HCT116 (cell line): ENCODE results near the gene C11orf87. TPM values are rescaled to one million over a fixed set of nuclear protein-coding genes. Genes with fewer than 3 reads are reported as not detected.

ENCODE experiments used
- ATAC-seq: fragments of 200-7000 bp; cut with Tn5 transposase; 2 replicates; pipeline ENCODE4 v1.9.1; 2020; ENCODE audit warnings: mild to moderate bottlenecking, moderate library complexity
- BruUV-seq: library from RNA; stranded (reverse); fragments of 400-500 nt; replicated peaks from 2 replicates; lab custom pipeline; 2021; lab: Mats Ljungman, UMichigan
- CTCF ChIA-PET: fragments of 300-600 bp; sonication (Branson Sonifier 250); formaldehyde crosslinking; loops from one replicate; lab custom pipeline; 2021; ENCODE audit warnings: antibody characterized with exemption; lab: Charles Lee
- POLR2A ChIA-PET: fragments of 300-600, 350-600 bp; sonication (Branson Sonifier 250); formaldehyde crosslinking; loops from one replicate; lab custom pipeline; 2021; ENCODE audit warnings: antibody characterized with exemption; lab: Charles Lee
- RAD21 ChIA-PET, 2 experiments: fragments of 300-600 bp; sonication (Branson Sonifier 250); formaldehyde crosslinking; loops; one replicate each; lab custom pipeline; 2023; ENCODE audit warnings: low total read pairs in 2 of 2; ENCODE audit not compliant: uncharacterized antibody in 2 of 2, unreplicated experiment in 2 of 2, low non-redundant PET in 1 of 2; lab: Charles Lee
- DNase-seq: peaks from one replicate; pipeline ENCODE4 v3.0.0-alpha.2; 2010; ENCODE audit warnings: low read depth, low spot score
- H2AFZ ChIP-seq: fragments of 200-600 bp; shearing (Covaris generic), sonication (generic); 2 replicates; pipeline ENCODE4 v1.6.1; 2017; ENCODE audit warnings: low read depth, mixed run types, mixed read lengths, antibody characterized with exemption, low read length; ENCODE audit not compliant: poor library complexity, severe bottlenecking
- H3K27ac ChIP-seq: 2 replicates; pipeline ENCODE4 v1.5.1; 2012; ENCODE audit warnings: low read depth, low read length
- H3K27me3 ChIP-seq: fragments of 200-600 bp; sonication (generic); 2 replicates; pipeline ENCODE4 v1.6.1; 2016; ENCODE audit warnings: mixed run types, low read length, mixed read lengths; ENCODE audit not compliant: insufficient read depth
- H3K36me3 ChIP-seq, 2 experiments: fragments of 200-500 bp in 1 of 2; fragments of 200-600 bp in 1 of 2; sonication (Bioruptor generic) in 1 of 2; sonication (generic) in 1 of 2; 2 replicates each; pipeline versions ENCODE4 v1.5.1 to v1.6.1; 2014 to 2016; ENCODE audit warnings: low read length in 2 of 2, inconsistent platforms in 1 of 2, mixed read lengths in 1 of 2, mixed run types in 1 of 2; ENCODE audit not compliant: insufficient read depth in 2 of 2, control insufficient read depth in 1 of 2
- H3K4me1 ChIP-seq, 2 experiments: fragments of 200-600 bp in 1 of 2; sonication (generic) in 1 of 2; 2 replicates each; pipeline versions ENCODE4 v1.5.1 to v1.6.1; 2012 to 2017; ENCODE audit warnings: low read length in 2 of 2, inconsistent platforms in 1 of 2, mild to moderate bottlenecking in 1 of 2, mixed read lengths in 1 of 2, mixed run types in 1 of 2, moderate library complexity in 1 of 2; ENCODE audit not compliant: insufficient read depth in 2 of 2, control insufficient read depth in 1 of 2
- H3K4me2 ChIP-seq: fragments of 200-600 bp; sonication (generic); 2 replicates; pipeline ENCODE4 v1.6.1; 2017; ENCODE audit warnings: mixed run types, low read length, mixed read lengths
- H3K4me3 ChIP-seq, 2 experiments: fragments of 200-600 bp in 1 of 2; sonication (generic) in 1 of 2; replicated peaks in 1 of 2; 2 replicates each; pipeline ENCODE4 v1.5.1; 2011 to 2016; ENCODE audit warnings: low read length in 2 of 2, control low read depth in 1 of 2, low read depth in 1 of 2, mild to moderate bottlenecking in 1 of 2, mixed read lengths in 1 of 2, mixed run types in 1 of 2
- H3K79me2 ChIP-seq: fragments of 200-600 bp; sonication (generic); 2 replicates; pipeline ENCODE4 v1.6.1; 2017; ENCODE audit warnings: mild to moderate bottlenecking, mixed run types, low read length, moderate library complexity, mixed read lengths; ENCODE audit not compliant: insufficient read depth
- H3K9ac ChIP-seq: fragments of 200-600 bp; sonication (generic); 2 replicates; pipeline ENCODE4 v1.6.1; 2016; ENCODE audit warnings: low read length, mixed read lengths
- H3K9me2 ChIP-seq: fragments of 200-600 bp; sonication (generic), shearing (Covaris generic); 2 replicates; pipeline ENCODE4 v1.6.1; 2017; ENCODE audit warnings: mixed run types, mild to moderate bottlenecking, moderate library complexity; ENCODE audit not compliant: insufficient read depth
- H3K9me3 ChIP-seq, 2 experiments: fragments of 200-500 bp in 1 of 2; fragments of 200-600 bp in 1 of 2; sonication (Bioruptor generic) in 1 of 2; sonication (generic) in 1 of 2; 2 replicates each; pipeline ENCODE4 v1.6.1; 2014 to 2017; ENCODE audit warnings: low read length in 2 of 2, mixed read lengths in 2 of 2, inconsistent platforms in 1 of 2, low read depth in 1 of 2, mild to moderate bottlenecking in 1 of 2, mixed run types in 1 of 2, moderate library complexity in 1 of 2; ENCODE audit not compliant: control insufficient read depth in 1 of 2, insufficient read depth in 1 of 2
- H4K20me1 ChIP-seq: fragments of 200-600 bp; sonication (generic), shearing (Covaris generic); 2 replicates; pipeline ENCODE4 v1.6.1; 2017; ENCODE audit warnings: mixed run types, mild to moderate bottlenecking, moderate library complexity; ENCODE audit not compliant: insufficient read depth
- ATF3 ChIP-seq: IDR thresholded peaks from 2 replicates; pipeline ENCODE4 v1.6.1; 2012
- CEBPB ChIP-seq: IDR thresholded peaks from 2 replicates; pipeline ENCODE4 v1.6.1; 2012; ENCODE audit warnings: low read depth
- CTCF ChIP-seq, 3 experiments: fragments of 200-600 bp in 1 of 3; sonication (generic) in 1 of 3; IDR thresholded peaks in 2 of 3; conservative IDR thresholded peaks in 1 of 3; 2 replicates each; pipeline ENCODE4 v1.5.1; 2012 to 2017; ENCODE audit warnings: low read depth in 2 of 3, low read length in 2 of 3, antibody characterized with exemption in 1 of 3, borderline replicate concordance in 1 of 3, control low read depth in 1 of 3, mild to moderate bottlenecking in 1 of 3, mixed read lengths in 1 of 3, mixed run types in 1 of 3, moderate library complexity in 1 of 3; ENCODE audit not compliant: insufficient read depth in 1 of 3
- EGR1 ChIP-seq: IDR thresholded peaks from 2 replicates; pipeline ENCODE4 v1.6.1; 2012; ENCODE audit warnings: low read depth
- ELF1 ChIP-seq: IDR thresholded peaks from 2 replicates; pipeline ENCODE4 v1.6.1; 2012; ENCODE audit warnings: low read depth, borderline replicate concordance
- EZH2phosphoT487 ChIP-seq: fragments of 200-600 bp; IDR thresholded peaks from 2 replicates; pipeline ENCODE4 v1.6.1; 2018; ENCODE audit warnings: antibody characterized with exemption, borderline replicate concordance
- JUND ChIP-seq: IDR thresholded peaks from 2 replicates; pipeline ENCODE4 v1.6.1; 2012
- MAX ChIP-seq: IDR thresholded peaks from 2 replicates; pipeline ENCODE4 v1.6.1; 2012
- POLR2A ChIP-seq: IDR thresholded peaks from 2 replicates; pipeline ENCODE4 v1.7.0; 2011; ENCODE audit warnings: borderline replicate concordance; ENCODE audit not compliant: insufficient read depth, insufficient read length; ENCODE audit errors: extremely low read depth
- POLR2AphosphoS5 ChIP-seq: IDR thresholded peaks from 2 replicates; pipeline ENCODE4 v1.6.1; 2011; ENCODE audit warnings: mild to moderate bottlenecking, low read depth, low read length, moderate library complexity
- REST ChIP-seq: IDR thresholded peaks from 2 replicates; pipeline ENCODE4 v1.6.1; 2012; ENCODE audit warnings: low read depth
- TCF7L2 ChIP-seq: IDR thresholded peaks from 2 replicates; pipeline ENCODE4 v1.7.0; 2011; ENCODE audit warnings: borderline replicate concordance, inconsistent platforms; ENCODE audit not compliant: insufficient read depth, insufficient read length; ENCODE audit errors: extremely low read depth
- ZBTB33 ChIP-seq: IDR thresholded peaks from 2 replicates; pipeline ENCODE4 v1.6.1; 2011; ENCODE audit warnings: mild to moderate bottlenecking, low read length, moderate library complexity; ENCODE audit not compliant: insufficient replicate concordance; ENCODE audit errors: extremely low read depth
- ZFX ChIP-seq: fragments of 450-650 bp; IDR thresholded peaks from 2 replicates; pipeline ENCODE4 v1.6.1; 2017
- ZNF274 ChIP-seq: fragments of 200-500 bp; sonication (Bioruptor generic); IDR thresholded peaks from 2 replicates; pipeline ENCODE4 v1.6.1; 2014; ENCODE audit warnings: mild to moderate bottlenecking, low read depth, low read length, inconsistent platforms
- intact Hi-C: fragments of 100-400 bp; cut with micrococcal nuclease; formaldehyde crosslinking; loops from 2 replicates; pipeline ENCODE4 v1.10.0; 2022
- total RNA-seq: library from RNA; stranded (reverse); gene quantifications from one replicate; pipeline ENCODE4 v1.2.1, GENCODE V29; 2021; ENCODE audit not compliant: unreplicated experiment

Gene C11orf87
- total RNA-seq, 1 experiment from 2014 or later: 0.05 TPM

- no peak overlapping the region for H3K9ac ChIP-seq
- BruUV-seq: no TSS peak
- H3K27me3 ChIP-seq: no peaks in the 10 kb centered on the region
- H4K20me1 ChIP-seq: no peaks in the 10 kb centered on the region
- CTCF ChIA-PET: no interaction called here
- no peak overlapping the region for H3K4me2 ChIP-seq
- H2AFZ ChIP-seq: no peak overlapping the region
- no peaks in the 10 kb centered on the region for H3K36me3 ChIP-seq
- H3K4me3 ChIP-seq: no peak overlapping the region
- H3K9me2 ChIP-seq: no peaks in the 10 kb centered on the region
- H3K9me3 ChIP-seq: no peaks in the 10 kb centered on the region
- H3K79me2 ChIP-seq: no peaks in the 10 kb centered on the region
- TF ChIP-seq TCF7L2: no peak
- no peak for TF ChIP-seq JUND
- TF ChIP-seq ATF3: no peak
- TF ChIP-seq ZBTB33: no peak
- no peak for TF ChIP-seq EZH2phosphoT487
- TF ChIP-seq ZNF274: no peak
- TF ChIP-seq POLR2AphosphoS5: no peak
- no peak for TF ChIP-seq CTCF (IDR thresholded peaks at IDR 0.05 in 2 of 3, conservative IDR thresholded peaks at IDR 0.05 in 1 of 3; ENCODE audit: borderline replicate concordance in 1 of 3, insufficient read depth in 1 of 3, low read depth in 2 of 3, low read length in 2 of 3)
- no peak for TF ChIP-seq CEBPB
- TF ChIP-seq ELF1: no peak
- TF ChIP-seq POLR2A: no peak
- no peak for TF ChIP-seq REST
- no peak for TF ChIP-seq EGR1
- no peak for TF ChIP-seq ZFX
- TF ChIP-seq MAX: no peak
- DNase-seq (no peak), ATAC-seq (no peak)
- intact Hi-C loops: no loop called here
- RAD21 ChIA-PET: no interaction called here
- POLR2A ChIA-PET: no interaction called here
- no peaks in the 10 kb centered on the region for H3K4me1 ChIP-seq
- H3K27ac ChIP-seq: no peak overlapping the region
Measured at GRCh38 chr11:109405671-109406070, 16.3 kb upstream of the C11orf87 start.
